ENCODE results near the gene METTL16. TPM values are rescaled to one million over a fixed set of nuclear protein-coding genes. Genes with fewer than 3 reads are reported as not detected.
A peak's percentile ranks its signal among the peaks of the same experiment; 100 is the strongest.

Gene METTL16
- total RNA-seq, 1 experiment from 2014 or later = 18.3 TPM

GRCh38 chr17:2419486-2419885, 92.2 kb downstream of the METTL16 start:
- no peak overlapping the region for H3K4me3 ChIP-seq (ENCODE audit: low read length)
- no peak overlapping the region for H3K9ac ChIP-seq (ENCODE audit: low read length)
- H3K9me2 ChIP-seq (replicated peaks; ENCODE audit: insufficient read depth, low read length) = no peaks in the 10 kb centered on the region

GRCh38 chr17:2418572-2418971, 93.1 kb downstream of the METTL16 start:
- Histone ChIP-seq H3K27me3 (ENCODE audit: low read length) (no peaks in the 10 kb centered on the region), H2AFZ (ENCODE audit: low read length) (no peak overlapping the region), H3K4me1 (ENCODE audit: low read length) (peaks cover 3% of the 10 kb centered on the region), H3K9ac (ENCODE audit: low read length) (no peak overlapping the region), H3K4me3 (ENCODE audit: low read length) (no peak overlapping the region), H3K36me3 (ENCODE audit: insufficient read depth, low read length) (peaks cover 12% of the 10 kb centered on the region; the same call in 1 of the 2 replicates), H3K79me2 (ENCODE audit: low read length) (peaks cover 9% of the 10 kb centered on the region), H3K9me2 (replicated peaks; ENCODE audit: insufficient read depth, low read length) (no peaks in the 10 kb centered on the region), H3K4me2 (ENCODE audit: low read depth, low read length, poor library complexity, severe bottlenecking) (no peak overlapping the region), H3K9me3 (ENCODE audit: low read length) (no peaks in the 10 kb centered on the region), H4K20me1 (ENCODE audit: insufficient read depth, low read depth, low read length) (no peaks in the 10 kb centered on the region), H3K27ac (ENCODE audit: low read length) (no peak overlapping the region)
- no peak for DNase-seq

More at GRCh38 chr17:2419486-2419885, 92.2 kb downstream of the METTL16 start:
- no peak for DNase-seq
- Histone ChIP-seq H3K36me3 (ENCODE audit: insufficient read depth, low read length) (peaks cover 5% of the 10 kb centered on the region; the same call in 1 of the 2 replicates), H3K4me1 (ENCODE audit: low read length) (peaks cover 3% of the 10 kb centered on the region), H3K9me3 (ENCODE audit: low read length) (no peaks in the 10 kb centered on the region), H3K27ac (ENCODE audit: low read length) (no peak overlapping the region), H4K20me1 (ENCODE audit: insufficient read depth, low read depth, low read length) (no peaks in the 10 kb centered on the region), H3K27me3 (ENCODE audit: low read length) (no peaks in the 10 kb centered on the region), H3K79me2 (ENCODE audit: low read length) (peaks cover 6% of the 10 kb centered on the region), H3K4me2 (ENCODE audit: low read depth, low read length, poor library complexity, severe bottlenecking) (no peak overlapping the region), H2AFZ (ENCODE audit: low read length) (no peak overlapping the region)

- peaks cover 12% of the 10 kb centered on the region; the same call in 1 of the 2 replicates for H3K36me3 ChIP-seq (ENCODE audit: insufficient read depth, low read length)
- no peak overlapping the region for H3K4me3 ChIP-seq (ENCODE audit: low read length)
- peak; percentile 94 for DNase-seq
Measured at GRCh38 chr17:2416010-2416734, 95.5 kb downstream of the METTL16 start.

GRCh38 chr17:2415081-2415480, 96.6 kb downstream of the METTL16 start:
- no peaks in the 10 kb centered on the region for H3K9me2 ChIP-seq (replicated peaks; ENCODE audit: insufficient read depth, low read length)
- H3K4me3 ChIP-seq (ENCODE audit: low read length) = no peak overlapping the region
- DNase-seq = no peak
- H3K79me2 ChIP-seq (ENCODE audit: low read length) = peaks cover 9% of the 10 kb centered on the region
- no peaks in the 10 kb centered on the region for H3K27me3 ChIP-seq (ENCODE audit: low read length)
- no peak overlapping the region for H2AFZ ChIP-seq (ENCODE audit: low read length)
- no peak overlapping the region for H3K4me2 ChIP-seq (ENCODE audit: low read depth, low read length, poor library complexity, severe bottlenecking)
- H3K36me3 ChIP-seq (ENCODE audit: insufficient read depth, low read length) = peaks cover 12% of the 10 kb centered on the region; the same call in 1 of the 2 replicates
- H3K9ac ChIP-seq (ENCODE audit: low read length) = no peak overlapping the region
- no peaks in the 10 kb centered on the region for H4K20me1 ChIP-seq (ENCODE audit: insufficient read depth, low read depth, low read length)
- peaks cover 3% of the 10 kb centered on the region for H3K4me1 ChIP-seq (ENCODE audit: low read length)
- H3K27ac ChIP-seq (ENCODE audit: low read length) = no peak overlapping the region
- no peaks in the 10 kb centered on the region for H3K9me3 ChIP-seq (ENCODE audit: low read length)

More at GRCh38 chr17:2416010-2416734, 95.5 kb downstream of the METTL16 start:
- H3K4me1 ChIP-seq (ENCODE audit: low read length) = peaks cover 3% of the 10 kb centered on the region
- no peak overlapping the region for H2AFZ ChIP-seq (ENCODE audit: low read length)
- H3K4me2 ChIP-seq (ENCODE audit: low read depth, low read length, poor library complexity, severe bottlenecking) = no peak overlapping the region
- H3K27ac ChIP-seq (ENCODE audit: low read length) = no peak overlapping the region
- H3K9ac ChIP-seq (ENCODE audit: low read length) = no peak overlapping the region
- no peaks in the 10 kb centered on the region for H3K9me3 ChIP-seq (ENCODE audit: low read length)
- no peaks in the 10 kb centered on the region for H3K9me2 ChIP-seq (replicated peaks; ENCODE audit: insufficient read depth, low read length)
- H4K20me1 ChIP-seq (ENCODE audit: insufficient read depth, low read depth, low read length) = no peaks in the 10 kb centered on the region
- H3K27me3 ChIP-seq (ENCODE audit: low read length) = no peaks in the 10 kb centered on the region
- H3K79me2 ChIP-seq (ENCODE audit: low read length) = peaks cover 9% of the 10 kb centered on the region

GRCh38 chr17:2414446-2415064, 97.1 kb downstream of the METTL16 start:
- no peaks in the 10 kb centered on the region for H4K20me1 ChIP-seq (ENCODE audit: insufficient read depth, low read depth, low read length)
- H3K27me3 ChIP-seq (ENCODE audit: low read length) = no peaks in the 10 kb centered on the region
- H3K4me1 ChIP-seq (ENCODE audit: low read length) = peaks cover 3% of the 10 kb centered on the region
- peaks cover 11% of the 10 kb centered on the region; the same call in 1 of the 2 replicates for H3K36me3 ChIP-seq (ENCODE audit: insufficient read depth, low read length)
- DNase-seq = no peak
- H3K9me3 ChIP-seq (ENCODE audit: low read length) = no peaks in the 10 kb centered on the region
- H3K79me2 ChIP-seq (ENCODE audit: low read length) = peaks cover 9% of the 10 kb centered on the region
- H3K9ac ChIP-seq (ENCODE audit: low read length) = no peak overlapping the region
- no peak overlapping the region for H3K27ac ChIP-seq (ENCODE audit: low read length)
- no peak overlapping the region for H2AFZ ChIP-seq (ENCODE audit: low read length)
- H3K4me2 ChIP-seq (ENCODE audit: low read depth, low read length, poor library complexity, severe bottlenecking) = no peak overlapping the region
- no peaks in the 10 kb centered on the region for H3K9me2 ChIP-seq (replicated peaks; ENCODE audit: insufficient read depth, low read length)
- no peak overlapping the region for H3K4me3 ChIP-seq (ENCODE audit: low read length)

- Histone ChIP-seq H2AFZ (ENCODE audit: low read length) (no peak overlapping the region), H3K9me2 (replicated peaks; ENCODE audit: insufficient read depth, low read length) (no peaks in the 10 kb centered on the region), H3K4me2 (ENCODE audit: low read depth, low read length, poor library complexity, severe bottlenecking) (no peak overlapping the region), H3K79me2 (ENCODE audit: low read length) (peaks cover 9% of the 10 kb centered on the region), H3K27me3 (ENCODE audit: low read length) (no peaks in the 10 kb centered on the region), H3K36me3 (ENCODE audit: insufficient read depth, low read length) (peaks cover 9% of the 10 kb centered on the region; the same call in 1 of the 2 replicates), H3K4me3 (ENCODE audit: low read length) (no peak overlapping the region), H3K9ac (ENCODE audit: low read length) (no peak overlapping the region), H4K20me1 (ENCODE audit: insufficient read depth, low read depth, low read length) (no peaks in the 10 kb centered on the region), H3K9me3 (ENCODE audit: low read length) (no peaks in the 10 kb centered on the region), H3K27ac (ENCODE audit: low read length) (no peak overlapping the region), H3K4me1 (ENCODE audit: low read length) (peaks cover 3% of the 10 kb centered on the region)
- no peak for DNase-seq
Measured at GRCh38 chr17:2412561-2413021, 99.1 kb downstream of the METTL16 start.

- peaks cover 7% of the 10 kb centered on the region for H3K79me2 ChIP-seq (ENCODE audit: low read length)
- no peak for DNase-seq
- H2AFZ ChIP-seq (ENCODE audit: low read length) = no peak overlapping the region
- H3K9me3 ChIP-seq (ENCODE audit: low read length) = no peaks in the 10 kb centered on the region
- H4K20me1 ChIP-seq (ENCODE audit: insufficient read depth, low read depth, low read length) = no peaks in the 10 kb centered on the region
- no peaks in the 10 kb centered on the region for H3K27me3 ChIP-seq (ENCODE audit: low read length)
- H3K4me3 ChIP-seq (ENCODE audit: low read length) = no peak overlapping the region
- no peaks in the 10 kb centered on the region for H3K9me2 ChIP-seq (replicated peaks; ENCODE audit: insufficient read depth, low read length)
- H3K36me3 ChIP-seq (ENCODE audit: insufficient read depth, low read length) = peaks cover 9% of the 10 kb centered on the region; the same call in 1 of the 2 replicates
- no peak overlapping the region for H3K27ac ChIP-seq (ENCODE audit: low read length)
- H3K4me2 ChIP-seq (ENCODE audit: low read depth, low read length, poor library complexity, severe bottlenecking) = no peak overlapping the region
- peaks cover 3% of the 10 kb centered on the region for H3K4me1 ChIP-seq (ENCODE audit: low read length)
- no peak overlapping the region for H3K9ac ChIP-seq (ENCODE audit: low read length)
Measured at GRCh38 chr17:2410951-2411350, 100.7 kb downstream of the METTL16 start.

Data from Karpas-422 (cell line).